GM19099 (cell line): ENCODE data around the gene RPS6KC1.

Experiments
- POLR2A ChIP-seq: IDR thresholded peaks from 3 replicates; pipeline ENCODE4 v1.6.1; 2011; ENCODE audit warnings: low read depth; ENCODE audit not compliant: insufficient read length; ENCODE audit errors: extremely low read depth

The RPS6KC1 gene

DNA sequence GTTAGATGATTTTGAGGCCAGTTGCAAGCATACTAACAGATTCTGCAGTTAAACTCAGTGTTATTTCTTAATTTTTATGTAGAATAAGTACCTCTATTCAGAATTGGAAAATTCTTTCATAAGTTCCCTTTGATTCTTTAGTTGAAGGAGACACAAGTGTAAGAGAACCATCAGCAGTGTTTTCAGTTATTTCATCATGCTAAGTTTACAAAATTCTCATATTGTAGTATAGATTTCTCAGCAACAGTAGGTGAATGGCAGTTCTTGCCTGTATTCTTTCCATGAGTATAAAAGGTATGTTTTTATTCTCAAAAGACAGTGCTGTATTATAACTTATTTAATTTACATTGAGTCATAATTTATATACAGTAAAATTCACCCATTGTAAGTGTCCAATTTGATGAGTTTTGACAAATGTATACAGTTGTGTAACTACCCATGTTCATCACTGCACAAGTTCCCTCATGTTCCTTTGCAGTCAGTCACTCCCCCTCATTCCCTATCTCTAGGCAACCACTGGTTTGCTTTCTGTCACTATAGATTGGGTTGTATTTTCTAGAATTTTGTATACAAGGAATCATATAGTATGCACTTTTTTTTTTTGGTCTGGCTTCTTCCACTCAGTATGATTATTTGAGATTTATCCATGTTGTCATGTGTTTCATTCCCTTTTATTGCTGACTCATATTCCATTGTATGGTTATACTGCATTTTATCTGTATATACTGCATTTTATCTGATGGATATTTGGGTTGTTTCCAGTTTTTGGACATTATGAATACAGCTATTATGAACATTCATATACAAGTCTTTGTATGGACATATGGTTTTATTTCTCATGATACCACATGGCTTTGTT, 3.9 kb downstream of the RPS6KC1 start:
- no peak for TF ChIP-seq POLR2A

DNA sequence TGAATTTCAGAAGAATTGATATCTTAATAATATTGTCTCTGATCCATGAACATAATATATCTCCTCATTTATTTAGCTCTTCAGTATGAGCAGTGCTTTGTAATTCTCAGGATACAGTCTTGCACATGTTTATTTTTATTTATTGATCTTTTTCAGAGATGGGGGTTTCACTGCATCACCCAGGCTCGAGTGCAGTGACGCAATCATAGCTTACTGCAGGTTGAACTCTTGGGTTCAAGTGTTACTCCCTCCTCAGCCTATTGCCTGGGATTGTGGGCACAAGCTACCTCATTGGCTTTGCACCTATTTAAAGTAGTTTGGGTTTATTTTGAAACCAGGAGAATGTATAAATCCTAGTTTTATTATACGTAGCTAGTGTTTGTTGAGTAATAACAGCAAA, 4.7 kb downstream of the RPS6KC1 start:
- no peak for TF ChIP-seq POLR2A

DNA sequence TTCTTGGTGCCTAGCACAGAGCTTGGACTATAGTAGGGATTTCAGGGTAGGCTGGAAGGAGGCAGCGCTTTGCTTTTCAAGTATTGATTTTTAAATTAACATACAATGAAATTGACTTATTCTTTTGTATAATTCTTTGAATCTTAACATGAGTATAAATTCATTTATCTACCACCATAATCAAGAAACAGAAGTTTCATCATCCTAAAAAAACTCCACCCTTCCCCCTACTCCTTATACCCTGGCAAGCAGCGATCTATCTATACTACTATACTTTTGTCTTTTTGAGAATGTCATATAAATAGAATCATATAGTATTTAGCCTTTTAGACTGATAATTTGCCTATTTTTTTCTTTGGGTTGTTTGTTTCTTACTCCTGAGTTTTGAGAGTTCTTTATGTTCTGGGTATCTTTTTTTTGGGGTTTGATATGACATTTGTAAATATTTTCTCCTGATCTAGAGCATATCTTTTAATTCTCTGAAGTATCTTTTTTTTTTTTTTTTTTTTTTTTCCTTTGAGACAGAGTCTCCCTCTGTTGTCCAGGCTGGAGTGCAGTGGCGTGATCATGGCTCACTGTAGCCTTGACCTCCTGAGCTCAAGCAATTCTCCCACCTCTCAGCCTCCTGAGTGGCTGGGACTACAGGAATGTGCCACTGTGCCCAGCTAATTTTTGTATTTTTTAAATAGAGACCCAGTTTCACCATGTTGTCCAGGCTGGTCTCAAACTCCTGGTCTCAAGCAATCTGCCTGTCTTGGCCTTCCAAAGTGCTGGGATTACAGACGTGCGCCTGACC, 6.4 kb downstream of the RPS6KC1 start:
- TF ChIP-seq POLR2A, result no peak

DNA sequence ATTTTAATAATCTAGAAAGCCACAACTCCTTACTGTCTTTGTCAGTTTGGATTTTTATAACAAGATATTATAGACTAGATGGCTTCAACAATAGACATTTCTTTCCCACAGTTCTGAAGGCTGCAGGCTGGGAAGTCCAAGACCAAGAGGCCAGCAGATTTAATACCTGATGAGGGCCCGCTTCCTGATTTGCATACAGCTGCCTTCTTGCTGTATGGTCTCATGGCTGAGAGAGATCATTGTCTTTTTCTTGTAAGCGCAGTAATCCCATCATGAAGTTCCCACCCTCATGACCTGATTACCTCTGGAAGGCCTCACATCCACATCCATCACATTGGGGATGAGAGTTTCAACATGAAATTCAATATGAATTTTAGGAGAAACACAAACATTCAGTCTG, 9.8 kb downstream of the RPS6KC1 start:
- no peak for TF ChIP-seq POLR2A

DNA sequence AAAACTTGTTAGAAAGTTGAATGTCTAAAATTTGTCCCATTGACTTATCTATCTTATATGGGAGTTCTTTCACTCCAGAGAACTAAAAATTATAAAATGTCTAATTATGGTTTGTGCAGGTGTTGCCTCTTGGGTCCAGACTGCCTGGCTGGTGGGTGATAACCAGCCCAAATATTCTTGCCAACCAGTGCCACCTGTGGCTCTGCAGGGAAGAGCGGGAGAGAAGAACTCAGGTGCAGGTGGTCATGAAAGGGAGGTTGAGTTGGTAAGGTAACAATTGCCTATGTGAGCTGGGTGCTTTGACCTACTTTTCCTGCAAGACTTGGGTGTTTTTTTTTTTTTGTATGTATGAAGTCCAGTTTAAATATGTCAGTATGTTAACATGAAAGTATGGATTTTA, 10.2 kb downstream of the RPS6KC1 start:
- TF ChIP-seq POLR2A, result no peak

DNA sequence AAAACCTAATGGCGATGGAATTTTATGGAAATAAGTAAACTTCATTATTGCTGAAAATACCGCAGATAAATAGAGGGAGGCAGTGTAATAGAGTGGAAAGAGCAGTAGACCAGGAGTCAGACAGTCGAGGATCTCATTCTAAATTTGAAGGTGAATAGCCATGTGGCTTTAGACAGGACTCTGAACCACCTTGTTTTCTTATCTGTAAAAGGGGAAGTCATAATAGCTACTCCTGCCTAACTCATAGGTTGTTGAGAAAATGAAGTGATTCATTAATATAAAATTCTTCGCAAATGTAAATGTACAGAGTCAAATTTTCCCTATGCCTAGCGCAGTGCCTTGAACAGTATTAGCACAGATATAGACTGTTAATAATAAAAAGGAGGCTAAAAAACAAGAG, 14.8 kb downstream of the RPS6KC1 start:
- no peak for TF ChIP-seq POLR2A

DNA sequence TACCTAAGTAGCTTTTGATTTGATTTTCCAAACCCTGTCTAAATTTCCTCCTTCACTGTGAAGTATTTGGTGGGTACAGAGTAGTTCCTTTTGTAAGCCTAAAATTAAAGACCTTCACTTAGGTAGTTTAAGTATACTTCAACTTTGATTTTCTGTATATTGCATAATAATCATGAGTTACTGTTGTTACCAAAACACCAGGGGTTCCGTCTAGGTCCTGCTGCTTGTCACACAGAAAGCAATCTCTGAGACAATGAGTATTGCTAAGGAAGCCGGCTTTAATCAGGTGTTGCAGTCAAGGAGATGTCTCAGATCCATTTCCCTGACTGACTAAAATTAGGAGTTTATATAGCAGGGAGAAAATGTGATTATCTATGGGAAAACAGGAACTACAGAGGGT, 15.3 kb downstream of the RPS6KC1 start:
- no peak for TF ChIP-seq POLR2A

DNA sequence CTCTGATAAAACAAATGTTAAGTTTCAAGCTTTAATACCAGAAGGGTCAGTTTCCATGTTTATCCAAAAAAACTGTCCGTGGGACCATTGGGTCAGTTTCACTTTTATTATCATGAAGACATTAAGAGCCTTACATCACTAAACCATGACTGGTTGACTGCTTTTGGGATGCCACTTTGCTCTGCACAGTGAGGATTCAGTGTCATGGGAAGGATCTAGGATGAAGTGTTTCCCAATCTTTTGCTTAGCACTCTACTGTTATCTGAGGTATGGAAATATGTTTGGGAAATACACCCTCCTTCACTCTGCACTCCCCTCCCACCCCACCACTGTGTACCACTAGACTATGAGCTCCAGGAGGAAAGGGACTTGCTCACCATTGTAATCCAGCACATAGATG, 16.3 kb downstream of the RPS6KC1 start:
- TF ChIP-seq POLR2A, result no peak

DNA sequence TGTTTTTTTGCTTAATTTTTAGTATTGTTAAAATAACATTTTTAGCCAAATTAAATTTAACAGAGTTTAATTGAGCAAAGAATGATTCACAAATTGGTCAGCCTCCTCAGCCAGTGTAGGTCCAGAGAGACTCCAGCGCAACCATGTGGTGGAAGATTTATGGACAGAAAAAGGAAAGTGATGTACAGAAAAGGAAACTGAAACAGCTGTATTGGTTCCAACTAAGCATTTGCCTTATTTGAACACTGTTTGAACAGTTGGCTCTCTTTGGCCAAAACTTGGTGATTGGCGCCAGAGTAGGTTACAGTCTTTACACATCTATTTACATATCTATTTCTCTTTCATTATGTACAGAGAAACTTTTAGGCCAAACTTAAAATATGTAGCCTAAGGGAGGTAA, 19.4 kb downstream of the RPS6KC1 start:
- no peak for TF ChIP-seq POLR2A

DNA sequence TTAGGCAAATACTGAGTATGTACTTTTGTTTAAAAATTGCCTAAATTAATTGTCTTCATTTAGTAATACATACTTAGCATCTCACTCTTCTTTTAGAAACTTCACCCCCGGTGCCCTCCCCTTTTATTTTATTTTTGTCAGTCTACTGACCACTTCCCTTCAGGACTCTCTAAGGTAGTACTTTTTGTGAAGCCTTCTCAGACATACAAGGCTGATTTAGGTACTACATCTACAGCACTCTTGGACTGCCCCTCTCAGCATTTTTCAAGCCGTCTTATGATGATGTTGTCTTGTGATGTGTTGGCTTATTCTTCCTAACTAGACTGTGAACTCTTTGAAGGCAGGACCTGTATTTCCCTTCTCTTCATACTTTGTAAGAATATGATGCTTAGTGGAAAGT, 24.7 kb downstream of the RPS6KC1 start:
- TF ChIP-seq POLR2A, result no peak

DNA sequence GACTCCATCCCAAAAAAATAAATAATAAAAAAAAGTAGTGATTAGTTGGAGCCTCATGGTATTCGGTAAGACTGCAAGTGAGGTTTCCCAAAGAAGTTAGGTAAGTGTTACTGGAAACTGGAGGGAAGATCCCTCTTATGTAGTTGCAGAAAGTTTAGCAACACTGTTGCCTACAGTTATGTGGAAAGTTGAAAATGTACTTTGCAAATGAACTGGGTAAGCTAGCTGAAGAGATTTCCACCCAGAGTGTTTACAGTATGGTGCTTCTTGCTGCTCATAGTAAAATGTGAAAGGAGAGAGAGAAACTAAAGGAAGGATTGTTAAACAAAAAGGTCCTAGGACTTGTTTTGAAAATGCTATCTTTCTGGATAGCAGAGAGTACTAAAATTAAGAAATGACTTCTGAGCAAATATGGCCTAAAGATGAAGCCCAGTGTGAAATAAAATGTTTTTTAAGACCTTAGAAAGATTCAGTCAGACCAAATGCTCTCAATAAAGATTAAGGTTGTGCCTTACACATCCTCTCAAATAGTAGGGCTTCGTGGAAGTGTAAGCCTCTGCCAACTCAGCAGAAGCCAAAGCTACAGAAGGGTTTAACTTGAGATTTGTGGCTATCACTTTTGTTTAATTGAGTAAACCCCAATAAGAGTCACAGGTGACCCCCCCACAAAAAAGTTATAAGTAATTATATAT, 31.5 kb downstream of the RPS6KC1 start:
- no peak for TF ChIP-seq POLR2A

DNA sequence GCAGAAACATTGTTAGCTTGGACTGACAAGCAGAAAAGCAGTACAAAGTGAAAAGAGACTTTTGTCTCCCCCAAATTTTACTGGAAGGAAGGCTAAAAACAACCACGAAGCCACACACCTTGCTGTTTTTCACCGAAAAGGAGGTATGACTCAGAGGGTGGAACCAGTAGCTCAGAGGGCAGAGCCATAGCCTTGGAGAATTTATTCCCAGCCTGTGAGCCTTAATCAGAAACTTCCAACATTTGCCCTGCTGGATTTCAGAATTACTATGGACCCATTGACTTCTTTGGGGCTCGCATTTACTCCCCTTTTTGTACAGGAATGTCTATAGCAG, 32.0 kb downstream of the RPS6KC1 start:
- TF ChIP-seq POLR2A, result no peak

DNA sequence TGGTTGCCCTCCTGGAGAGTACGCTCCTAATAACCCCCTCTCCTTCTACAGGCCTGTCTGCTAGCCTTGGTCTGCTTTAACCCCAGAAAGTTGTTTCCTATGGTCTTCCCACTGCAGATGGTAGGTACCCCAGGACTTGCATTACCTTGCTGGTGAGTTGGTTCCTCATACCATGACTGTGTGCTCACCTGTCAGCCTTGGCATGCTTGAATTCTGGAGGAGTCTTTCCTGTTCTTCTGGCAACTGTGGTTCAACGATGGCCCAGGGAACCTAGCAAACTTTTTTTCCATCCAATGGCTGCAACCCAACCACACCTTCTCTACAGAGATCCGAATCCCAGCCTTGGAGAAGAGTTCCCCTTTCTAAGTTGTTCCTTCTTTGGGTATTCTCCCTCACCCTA, 36.9 kb downstream of the RPS6KC1 start:
- no peak for TF ChIP-seq POLR2A

DNA sequence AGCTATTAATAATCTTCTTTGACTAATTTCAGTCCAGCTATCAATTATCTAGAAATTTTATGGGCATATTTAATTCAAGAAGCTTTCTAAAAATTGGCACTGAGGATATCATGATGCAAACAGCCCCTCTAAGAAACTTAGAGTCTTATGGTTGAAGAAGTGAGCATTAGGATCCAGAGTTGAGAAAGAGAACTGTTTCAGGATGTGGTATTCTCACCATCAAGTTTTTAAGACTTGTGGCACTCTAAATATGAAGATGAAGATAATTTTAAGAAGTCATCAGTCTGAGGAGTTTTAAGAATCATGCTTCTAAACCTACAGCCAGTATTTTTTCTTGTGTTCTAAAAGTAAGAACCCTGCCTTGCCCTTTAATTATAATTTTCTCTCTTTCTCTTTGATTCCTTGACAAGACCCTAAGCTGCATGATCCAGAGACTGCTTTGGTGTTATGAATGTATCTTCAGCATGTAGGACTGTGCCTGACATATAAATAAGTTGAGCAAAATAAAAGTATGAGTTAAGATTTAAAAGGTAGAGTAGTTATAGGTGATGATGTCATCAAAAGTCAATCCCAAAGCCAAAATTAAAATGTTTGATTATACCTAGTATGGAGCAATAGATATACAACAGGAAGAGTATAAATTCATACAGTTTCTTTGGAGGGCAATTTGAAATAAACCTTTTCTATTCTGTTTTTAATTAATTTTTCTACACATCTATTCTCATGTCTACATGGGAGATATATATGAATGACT, 39.1 kb downstream of the RPS6KC1 start:
- no peak for TF ChIP-seq POLR2A

DNA sequence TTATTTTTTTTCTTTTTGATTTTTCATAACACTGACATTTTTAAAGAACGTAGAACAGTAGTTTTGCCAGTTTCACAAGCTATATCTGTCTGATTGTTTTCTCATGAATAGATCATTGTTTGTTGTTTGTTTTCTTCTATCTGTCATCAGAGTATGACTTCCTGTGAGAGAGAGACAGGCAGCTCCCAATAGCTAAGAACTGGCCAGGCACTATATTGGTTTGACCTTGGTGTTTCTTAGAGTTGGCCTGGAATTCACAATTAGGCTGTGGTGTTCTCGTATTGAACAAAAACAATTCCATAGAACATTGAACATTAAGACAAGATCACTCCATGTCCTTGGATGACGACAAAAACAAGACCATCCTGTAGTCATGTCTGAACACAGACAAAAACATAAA, 43.4 kb downstream of the RPS6KC1 start:
- no peak for TF ChIP-seq POLR2A
